NCI-H446 treated with DMSO at 0.1 percent for 48 hours (cell line): Measurements from ENCODE around the gene CEP290.
A peak's percentile ranks its signal among the peaks of the same experiment; 100 is the strongest.
"Not testable (repeated sequence)": the region's sequence is repeated elsewhere in the genome, so short reads cannot be mapped to it uniquely, and the experiment has no call there.

Experiments used
- DNase-seq: peaks from one replicate; lab custom pipeline; 2025; lab: John Stamatoyannopoulos, UW

CEP290 gene

GRCh38 chr12:88036353-88036965, 105.4 kb downstream of the CEP290 start:
- DNase-seq: no peak

- DNase-seq: no peak
Measured at GRCh38 chr12:88035907-88036289, 106.0 kb downstream of the CEP290 start.

GRCh38 chr12:88035271-88035906, 106.5 kb downstream of the CEP290 start:
- DNase-seq: peak; percentile 84

- DNase-seq: not testable (repeated sequence)
Measured at GRCh38 chr12:88031161-88031560, 110.7 kb downstream of the CEP290 start.

- DNase-seq: no peak
Measured at GRCh38 chr12:88029093-88029665, 112.7 kb downstream of the CEP290 start, which contains the start of gene C12orf50. TSS of gene C12orf50 (minus strand) at chr12:88029401. CDS start at chr12:88026962, 2,439 bp downstream.

GRCh38 chr12:88026196-88026595, 115.7 kb downstream of the CEP290 start:
- no peak for DNase-seq

GRCh38 chr12:88017964-88018363, 123.9 kb downstream of the CEP290 start:
- DNase-seq: no peak

GRCh38 chr12:88015825-88016224, 126.1 kb downstream of the CEP290 start:
- DNase-seq: no peak

- DNase-seq: no peak
Measured at GRCh38 chr12:88011755-88012154, 130.1 kb downstream of the CEP290 start.

GRCh38 chr12:88006351-88006750, 135.5 kb downstream of the CEP290 start:
- DNase-seq: no peak

GRCh38 chr12:88001327-88001726, 140.6 kb downstream of the CEP290 start:
- DNase-seq: no peak
